Measurements from ENCODE around the gene PI4K2A.

The PI4K2A gene

GRCh38 chr10:97664282-97664850 is 23.9 kb downstream of the PI4K2A start (continued):
- TF ChIP-seq ZFP3 (tag by site-specific recombination; IDR thresholded peaks at IDR 0.05; ENCODE audit: low read depth) (no peak), ZNF23 (tag by site-specific recombination; IDR thresholded peaks at IDR 0.05; ENCODE audit: borderline replicate concordance) (no peak)

GRCh38 chr10:97666992-97667391 is 26.5 kb downstream of the PI4K2A start:
- Histone ChIP-seq H3K36me3 (ENCODE audit: control insufficient read depth in 2 of 2, insufficient read depth in 1 of 2, low read length in 2 of 2) (peaks cover 46 to 78% of the 10 kb centered on the region in 2 experiments), H3K9me3 (ENCODE audit: control insufficient read depth, insufficient read depth, low read depth, low read length) (no peaks in the 10 kb centered on the region), H3K4me1 (ENCODE audit: control insufficient read depth, insufficient read depth, low read length) (no peaks in the 10 kb centered on the region), H3K27ac (ENCODE audit: extremely low read depth, low read depth, low read length) (no peak overlapping the region), H3K4me3 (ENCODE audit: low read depth, low read length) (no peak overlapping the region)
- no peak for TF ChIP-seq ZNF2 (tag by site-specific recombination; IDR thresholded peaks at IDR 0.05)
- no peak for TF ChIP-seq ZNF580 (tag by site-specific recombination; IDR thresholded peaks at IDR 0.05)
- no peak for TF ChIP-seq ZNF704 (tag by site-specific recombination; IDR thresholded peaks at IDR 0.05)
- TF ChIP-seq ZNF133 (tag by site-specific recombination; IDR thresholded peaks at IDR 0.05): no peak
- TF ChIP-seq SCRT1 (tag by site-specific recombination; IDR thresholded peaks at IDR 0.05; ENCODE audit: borderline replicate concordance): no peak
- no peak for TF ChIP-seq ZNF600 (tag by site-specific recombination; IDR thresholded peaks at IDR 0.05)
- no peak for TF ChIP-seq ZNF26 (tag by site-specific recombination; IDR thresholded peaks at IDR 0.05)
- no peak for TF ChIP-seq ZNF449 (tag by site-specific recombination; IDR thresholded peaks at IDR 0.05)
- no peak for TF ChIP-seq ZNF24 (tag by site-specific recombination; IDR thresholded peaks at IDR 0.05)
- no peak for TF ChIP-seq ZFP41 (tag by site-specific recombination; IDR thresholded peaks at IDR 0.05; ENCODE audit: borderline replicate concordance)
- TF ChIP-seq ZNF214 (tag by site-specific recombination; IDR thresholded peaks at IDR 0.05; ENCODE audit: borderline replicate concordance): no peak
- no peak for TF ChIP-seq TSHZ1 (tag by site-specific recombination; IDR thresholded peaks at IDR 0.05; ENCODE audit: borderline replicate concordance)
- no peak for TF ChIP-seq WT1 (tag by site-specific recombination; IDR thresholded peaks at IDR 0.05)
- no peak for TF ChIP-seq ZNF140 (tag by site-specific recombination; IDR thresholded peaks at IDR 0.05)
- TF ChIP-seq KLF8 (tag by site-specific recombination; IDR thresholded peaks at IDR 0.05): no peak
- no peak for TF ChIP-seq ZNF221 (tag by site-specific recombination; IDR thresholded peaks at IDR 0.05; ENCODE audit: borderline replicate concordance)
- no peak for TF ChIP-seq ZNF146 (tag by site-specific recombination; IDR thresholded peaks at IDR 0.05)
- no peak for TF ChIP-seq ZNF843 (tag by site-specific recombination; IDR thresholded peaks at IDR 0.05)
- POLR2A ChIA-PET: no interaction called here
- CTCF ChIA-PET: interaction anchor here (1.8 to 5.0 kb wide), 2 partner anchors 9 to 42 kb away, joined by 10 to 31 read pairs; no protein-coding TSS in a partner anchor
